Keratinocyte (primary cell): ENCODE results near the gene AGPAT2.

ENCODE experiments used
- EZH2 ChIP-seq: IDR thresholded peaks from one replicate; pipeline ENCODE4 v1.6.1; 2012; ENCODE audit warnings: inconsistent platforms, mild to moderate bottlenecking, low read length, moderate library complexity
- TF ChIP-seq, protein P1 (sequence below), 3 experiments: IDR thresholded peaks in 1 of 3; conservative IDR thresholded peaks in 1 of 3; optimal IDR thresholded peaks in 1 of 3; 2 replicates in 2 of 3; 3 replicates in 1 of 3; pipeline versions ENCODE3 to v1.5.1; 2011; ENCODE audit warnings: low read length in 3 of 3, mild to moderate bottlenecking in 3 of 3, moderate library complexity in 2 of 3, control low read depth in 1 of 3, inconsistent platforms in 1 of 3; ENCODE audit not compliant: insufficient read depth in 2 of 3; ENCODE audit errors: extremely low read depth in 1 of 3

DNA sequence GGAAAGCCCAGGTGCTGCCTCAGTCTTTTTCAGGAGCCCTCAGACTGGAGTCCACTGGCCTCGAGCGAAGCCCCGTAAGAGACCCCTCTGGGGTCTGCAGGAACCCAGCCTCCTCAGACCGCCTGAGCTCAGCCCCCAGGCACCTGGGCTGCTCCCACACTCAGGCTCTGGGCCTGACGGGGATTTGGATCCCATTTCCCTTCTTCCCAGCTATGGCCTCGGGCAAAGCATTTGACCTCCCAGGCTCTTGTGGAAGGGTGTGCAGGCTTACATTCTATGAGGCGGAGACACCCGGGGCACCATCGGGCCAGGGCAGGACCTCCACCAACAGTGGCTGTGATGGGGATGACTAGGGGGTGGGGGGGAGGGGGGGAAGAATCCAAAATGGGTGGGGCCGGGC is 4.5 kb downstream of the AGPAT2 start:
- TF ChIP-seq, protein P1, sequence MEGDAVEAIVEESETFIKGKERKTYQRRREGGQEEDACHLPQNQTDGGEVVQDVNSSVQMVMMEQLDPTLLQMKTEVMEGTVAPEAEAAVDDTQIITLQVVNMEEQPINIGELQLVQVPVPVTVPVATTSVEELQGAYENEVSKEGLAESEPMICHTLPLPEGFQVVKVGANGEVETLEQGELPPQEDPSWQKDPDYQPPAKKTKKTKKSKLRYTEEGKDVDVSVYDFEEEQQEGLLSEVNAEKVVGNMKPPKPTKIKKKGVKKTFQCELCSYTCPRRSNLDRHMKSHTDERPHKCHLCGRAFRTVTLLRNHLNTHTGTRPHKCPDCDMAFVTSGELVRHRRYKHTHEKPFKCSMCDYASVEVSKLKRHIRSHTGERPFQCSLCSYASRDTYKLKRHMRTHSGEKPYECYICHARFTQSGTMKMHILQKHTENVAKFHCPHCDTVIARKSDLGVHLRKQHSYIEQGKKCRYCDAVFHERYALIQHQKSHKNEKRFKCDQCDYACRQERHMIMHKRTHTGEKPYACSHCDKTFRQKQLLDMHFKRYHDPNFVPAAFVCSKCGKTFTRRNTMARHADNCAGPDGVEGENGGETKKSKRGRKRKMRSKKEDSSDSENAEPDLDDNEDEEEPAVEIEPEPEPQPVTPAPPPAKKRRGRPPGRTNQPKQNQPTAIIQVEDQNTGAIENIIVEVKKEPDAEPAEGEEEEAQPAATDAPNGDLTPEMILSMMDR (optimal IDR thresholded peaks at IDR 0.05 in 1 of 3, IDR thresholded peaks at IDR 0.05 in 1 of 3, conservative IDR thresholded peaks at IDR 0.05 in 1 of 3; ENCODE audit: extremely low read depth in 1 of 3, insufficient read depth in 2 of 3, low read length in 3 of 3) = no peak
- no peak for TF ChIP-seq EZH2
